GM19397 (cell line): Measurements from ENCODE around the gene ADAMTS17.

ENCODE experiments used
- ATAC-seq: cut with Tn5 transposase; IDR thresholded peaks from one replicate; pipeline ENCODE4 v1.9.1; 2021; ENCODE audit warnings: mild to moderate bottlenecking, moderate library complexity; ENCODE audit not compliant: unreplicated experiment

ADAMTS17 gene

DNA sequence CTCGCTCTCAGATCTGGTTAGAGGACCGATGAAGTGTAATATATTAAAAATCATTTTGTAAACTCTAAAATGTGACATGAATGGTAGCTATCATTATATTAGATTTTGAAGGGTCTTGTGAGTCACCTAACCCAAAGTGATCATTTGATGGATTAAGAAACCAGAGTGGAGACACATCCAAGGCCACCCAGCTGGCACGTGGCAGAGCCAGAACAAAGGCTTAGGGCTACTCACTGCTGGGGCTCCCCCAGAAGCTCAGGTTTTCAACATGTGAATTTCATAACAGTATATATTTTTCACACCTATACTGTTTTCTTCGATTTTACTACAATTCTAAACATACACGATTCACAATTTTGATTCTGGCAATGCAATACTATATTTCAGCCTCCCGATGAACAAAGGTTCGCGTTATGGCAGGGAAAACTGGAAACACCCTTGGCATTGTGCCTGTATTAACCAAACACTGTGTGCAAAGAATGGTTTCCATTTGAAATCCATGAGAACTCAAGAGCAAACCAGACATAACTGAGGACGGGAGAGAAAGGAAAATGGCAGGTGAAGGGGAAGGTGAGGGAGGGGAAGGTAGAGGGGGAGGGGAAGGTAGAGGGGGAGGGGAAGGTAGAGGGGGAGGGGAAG is 88.9 kb downstream of the ADAMTS17 start:
- ATAC-seq, result no peak

DNA sequence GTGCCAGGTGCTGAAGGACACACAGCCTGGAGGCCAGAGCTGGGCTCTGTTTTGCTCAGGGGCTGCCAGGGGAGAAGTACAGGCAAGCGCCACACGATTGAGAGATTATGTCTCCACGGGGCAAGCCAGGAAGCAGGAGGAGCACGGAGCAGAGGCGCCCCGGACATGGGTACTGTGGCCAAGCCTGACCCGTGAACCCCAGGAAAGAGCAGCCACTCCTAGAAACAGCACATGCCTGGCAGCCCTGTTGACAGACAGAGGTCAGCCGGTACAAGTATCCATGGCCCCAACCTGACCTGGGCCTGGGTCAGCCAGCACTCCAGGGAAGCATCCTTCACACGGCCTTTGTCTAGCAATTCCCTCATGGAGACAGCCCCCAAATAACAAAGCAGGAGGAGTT is 89.4 kb downstream of the ADAMTS17 start:
- no peak for ATAC-seq

DNA sequence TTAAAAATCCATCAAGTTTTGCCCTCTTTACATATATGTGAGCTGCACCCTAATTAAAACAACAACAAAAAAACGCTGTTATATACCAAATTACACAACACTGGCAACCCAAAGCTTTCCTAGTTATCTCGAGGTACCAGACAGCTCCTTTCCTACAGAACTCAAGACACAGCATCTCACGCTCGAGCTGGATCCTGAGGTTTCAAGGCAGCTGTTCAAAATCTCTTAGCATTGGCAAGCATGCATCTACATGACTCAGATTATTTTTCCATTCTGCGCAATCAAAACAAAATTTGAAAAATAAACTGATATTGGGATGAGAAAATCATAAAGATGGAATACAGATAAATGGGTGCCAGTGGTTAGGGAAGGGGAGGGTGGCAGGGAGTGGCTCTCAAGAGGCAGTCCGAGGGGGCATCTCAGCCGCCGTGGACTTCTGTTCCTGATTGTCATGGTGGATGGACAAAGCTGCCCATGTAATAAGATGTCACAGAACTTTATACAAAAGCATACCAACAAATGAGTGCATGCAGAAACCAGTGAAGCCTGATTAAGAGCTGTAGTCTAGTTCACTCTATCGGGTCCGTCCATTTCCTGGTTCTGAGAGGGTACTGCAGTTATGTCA is 91.5 kb downstream of the ADAMTS17 start:
- ATAC-seq, result no peak

DNA sequence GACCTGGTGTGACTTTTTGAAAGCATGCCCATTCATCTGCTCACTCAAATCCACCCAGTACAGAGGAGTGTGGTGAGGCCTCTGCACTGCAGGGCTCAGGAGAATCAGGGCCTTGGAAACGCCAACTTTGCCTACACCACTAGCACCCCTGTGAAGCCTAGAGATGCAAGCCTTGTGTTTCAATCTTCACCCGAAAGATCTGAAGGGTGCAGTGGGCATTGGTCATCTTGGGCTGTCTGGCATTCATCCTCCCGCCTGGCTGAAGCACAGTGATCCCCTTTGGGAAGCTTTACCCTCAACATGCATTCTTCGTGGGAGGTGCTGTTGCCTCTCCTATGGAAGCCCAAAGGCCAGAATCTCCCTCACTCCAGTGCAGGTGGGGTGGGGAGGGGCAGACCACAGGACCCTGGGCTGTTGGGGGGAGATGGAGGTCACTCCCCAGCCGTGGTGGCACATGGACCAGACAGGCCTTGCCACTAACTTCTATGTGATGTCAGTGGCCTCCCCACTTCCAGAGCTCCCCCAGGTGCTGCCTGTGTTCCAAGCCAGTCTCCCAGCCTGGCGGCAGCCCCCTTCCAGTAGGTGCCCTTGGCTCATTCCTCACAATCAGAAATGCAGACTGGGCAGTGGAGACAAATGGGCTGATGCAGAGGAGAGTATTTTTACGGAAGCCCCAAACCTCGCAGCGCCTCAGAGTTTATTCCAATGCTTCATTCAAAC is 92.5 kb downstream of the ADAMTS17 start:
- ATAC-seq, result no peak

DNA sequence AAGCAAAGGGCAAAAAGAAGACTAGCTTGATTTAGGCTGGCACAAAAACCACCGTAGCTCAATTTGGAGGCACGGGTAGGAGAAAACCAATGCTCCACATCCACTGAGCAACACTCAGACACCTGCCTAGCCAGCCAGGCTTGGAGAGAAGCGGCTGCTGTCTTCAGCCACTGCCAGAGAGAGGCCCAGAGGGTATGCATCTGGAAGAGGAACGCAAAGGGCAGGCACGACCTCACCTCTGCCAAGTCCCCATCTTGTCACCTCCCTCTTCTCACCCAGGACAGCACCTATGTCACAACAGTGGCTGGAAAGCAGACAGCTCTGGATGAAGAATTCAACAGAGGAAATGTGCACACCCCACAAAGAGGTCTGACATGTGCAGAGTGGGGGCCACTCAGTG is 93.5 kb downstream of the ADAMTS17 start:
- no peak for ATAC-seq

DNA sequence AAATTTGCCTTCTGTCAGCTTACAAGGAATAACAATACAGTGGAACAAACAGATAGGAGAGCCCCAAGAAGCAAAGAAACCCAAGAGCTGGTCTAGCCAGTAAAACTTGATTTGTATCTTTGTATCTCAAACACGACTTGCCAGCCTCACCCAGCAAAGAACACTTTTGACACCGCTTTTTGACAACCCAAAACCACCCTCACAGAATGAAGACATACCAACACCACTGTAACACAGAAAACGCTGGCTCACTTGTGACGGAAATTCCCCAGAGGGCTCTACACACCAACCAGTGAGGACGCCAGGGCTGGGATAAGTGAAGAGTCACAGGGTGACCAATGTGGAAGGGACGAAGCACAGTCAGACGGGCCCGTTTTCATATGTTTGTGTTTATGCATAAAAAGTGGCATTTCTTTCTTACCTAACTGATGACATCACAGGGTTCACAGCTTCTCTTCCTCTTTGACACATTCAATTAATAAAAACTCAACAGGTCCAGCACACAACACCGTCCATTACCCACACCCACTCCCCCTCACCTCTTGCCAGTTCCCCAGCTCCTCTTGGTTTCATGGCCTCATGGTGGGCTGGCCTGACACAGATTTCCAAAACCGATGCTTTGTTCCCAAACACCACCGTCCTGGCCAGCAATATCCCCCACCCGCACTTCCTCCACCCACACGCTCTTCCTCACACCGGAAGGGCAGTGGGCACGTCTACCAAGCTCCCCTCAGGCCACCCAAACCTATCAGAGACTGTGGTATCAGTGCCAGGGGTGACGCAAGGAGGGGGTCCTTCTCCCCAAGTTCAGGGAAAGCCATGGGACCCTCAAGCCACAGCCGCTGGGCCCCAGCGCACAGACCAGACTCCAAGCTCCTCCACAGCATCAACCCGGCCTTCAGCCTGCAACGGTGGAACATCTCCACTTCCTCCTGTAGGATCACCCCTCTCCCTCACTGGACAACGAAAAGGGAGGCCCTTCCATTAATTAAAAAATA is 94.2 kb downstream of the ADAMTS17 start:
- ATAC-seq, result no peak

DNA sequence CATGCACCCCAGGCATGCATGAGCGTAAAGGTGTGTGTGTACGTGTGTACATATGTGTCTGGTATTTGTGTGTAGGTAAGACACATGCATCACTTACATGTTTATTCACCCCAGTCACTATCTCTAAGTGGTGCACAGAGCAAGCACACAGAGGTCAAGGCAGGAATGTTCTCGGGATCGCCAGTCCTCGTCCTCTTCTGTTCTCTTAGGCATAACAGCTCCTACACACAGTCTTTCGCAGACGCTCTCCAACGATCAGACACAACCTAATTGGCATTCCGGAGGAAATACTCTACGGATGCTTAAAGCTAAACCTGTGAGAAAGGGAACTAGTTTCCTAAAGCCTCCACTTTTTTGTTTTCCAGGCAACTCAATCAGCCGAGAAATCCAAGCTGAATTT is 95.9 kb downstream of the ADAMTS17 start:
- ATAC-seq, result no peak

DNA sequence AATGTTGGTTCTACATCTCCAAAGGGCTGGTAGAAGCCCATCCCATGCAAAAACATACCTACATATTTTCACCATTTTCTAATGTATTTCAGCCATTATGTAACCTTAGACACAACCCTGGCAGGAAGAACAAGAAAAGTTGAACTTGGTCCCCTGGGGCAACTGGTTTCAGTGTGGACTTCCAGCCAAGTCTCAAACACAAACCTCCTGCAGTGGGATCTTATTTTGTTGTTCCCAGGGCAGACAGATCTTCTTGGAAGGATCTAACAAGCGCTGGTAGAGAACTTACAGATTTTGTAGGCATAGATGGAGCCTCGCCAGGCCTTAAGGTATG is 96.3 kb downstream of the ADAMTS17 start:
- no peak for ATAC-seq

DNA sequence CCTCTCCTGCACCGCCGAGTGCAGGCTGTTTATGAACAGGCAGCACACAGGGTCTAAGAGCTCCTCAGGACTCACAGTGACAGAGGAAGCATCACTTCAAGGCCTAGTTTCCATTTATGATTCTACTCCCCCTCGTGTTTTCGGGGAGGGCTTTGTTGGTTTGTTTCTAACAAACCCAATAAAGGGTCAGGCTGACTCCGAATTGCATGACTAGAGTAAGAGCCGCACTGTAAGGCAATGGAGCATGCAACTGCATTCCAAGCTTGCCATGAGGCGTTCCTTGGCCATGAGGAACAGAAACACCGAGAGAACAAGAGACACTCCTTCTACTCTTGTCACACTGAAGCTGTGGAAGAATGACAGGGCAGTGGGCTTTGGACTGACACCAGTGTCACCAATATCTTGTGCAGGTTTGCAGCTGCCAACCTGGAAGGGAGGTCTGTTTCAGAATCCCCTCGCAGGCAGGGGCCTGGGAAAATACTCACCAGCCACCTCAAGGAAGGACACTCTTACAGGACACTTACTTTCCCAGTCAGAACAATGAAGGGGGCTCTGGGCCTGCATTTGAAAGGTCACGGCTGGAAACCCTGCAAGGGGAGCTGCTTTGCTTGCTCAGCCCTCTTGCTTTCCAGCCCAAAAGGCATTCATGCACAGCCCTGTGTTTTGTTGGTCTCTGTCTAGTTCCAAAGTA is 96.8 kb downstream of the ADAMTS17 start:
- no peak for ATAC-seq

DNA sequence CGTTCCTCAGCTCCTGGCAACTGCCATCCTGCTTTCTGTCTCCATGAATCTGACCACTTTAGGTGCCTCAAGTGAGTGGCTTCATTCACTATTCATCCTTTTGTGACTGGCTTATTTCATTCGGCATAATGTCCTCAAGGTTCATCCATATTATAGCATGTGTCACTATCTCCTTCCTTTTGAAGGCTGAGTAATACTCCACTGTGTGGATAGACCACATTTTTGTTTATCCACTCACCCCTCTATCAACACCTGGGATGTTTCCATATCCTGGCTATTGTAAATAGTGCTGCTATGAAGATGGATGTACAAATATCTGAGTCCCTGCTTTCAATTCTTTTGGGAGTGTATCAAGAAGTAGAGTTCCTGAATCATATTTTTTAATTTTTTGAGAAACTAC is 98.8 kb downstream of the ADAMTS17 start:
- no peak for ATAC-seq

DNA sequence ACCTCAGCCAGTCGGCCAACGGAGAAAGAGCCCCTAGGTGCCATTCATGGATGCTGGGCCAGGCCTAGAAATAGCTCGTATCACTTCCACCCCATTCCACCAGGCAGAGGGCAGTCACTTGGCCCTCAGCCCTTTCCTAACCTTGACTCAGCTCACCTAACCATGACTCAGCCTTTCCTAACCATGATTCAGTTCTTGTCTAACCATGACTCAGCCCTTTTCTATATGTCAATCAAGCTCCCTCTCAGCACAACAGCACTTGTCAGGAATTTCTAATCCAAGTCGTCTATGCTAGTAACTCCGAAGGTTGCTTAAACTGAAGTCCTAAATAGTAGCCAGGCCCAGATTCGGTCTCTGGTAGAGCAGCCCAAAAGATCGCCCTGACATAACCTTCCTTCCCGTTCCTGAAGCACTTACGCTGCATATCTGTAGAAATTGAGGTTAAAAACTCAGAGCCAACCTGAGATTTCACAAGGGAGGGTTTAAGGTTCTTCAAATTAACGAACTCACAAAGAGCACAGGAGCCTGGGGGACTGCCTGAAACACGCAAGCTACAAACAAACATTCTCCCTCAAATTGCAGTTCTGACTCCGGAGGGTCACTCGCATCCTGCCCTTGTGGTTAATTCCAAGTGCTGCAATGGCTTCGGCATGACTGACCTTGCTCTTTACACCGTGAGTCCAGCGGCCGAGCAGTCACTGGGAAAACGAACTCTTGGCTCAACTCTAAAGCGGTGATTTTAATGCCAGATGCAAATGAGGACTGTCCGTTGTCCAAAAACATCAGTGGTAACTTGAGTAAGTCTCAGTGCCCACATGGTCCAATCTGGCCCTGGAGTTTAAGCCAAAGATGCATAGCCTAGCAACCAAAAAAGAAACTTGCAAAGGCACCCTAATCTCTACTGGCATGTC is 99.9 kb downstream of the ADAMTS17 start:
- no peak for ATAC-seq

DNA sequence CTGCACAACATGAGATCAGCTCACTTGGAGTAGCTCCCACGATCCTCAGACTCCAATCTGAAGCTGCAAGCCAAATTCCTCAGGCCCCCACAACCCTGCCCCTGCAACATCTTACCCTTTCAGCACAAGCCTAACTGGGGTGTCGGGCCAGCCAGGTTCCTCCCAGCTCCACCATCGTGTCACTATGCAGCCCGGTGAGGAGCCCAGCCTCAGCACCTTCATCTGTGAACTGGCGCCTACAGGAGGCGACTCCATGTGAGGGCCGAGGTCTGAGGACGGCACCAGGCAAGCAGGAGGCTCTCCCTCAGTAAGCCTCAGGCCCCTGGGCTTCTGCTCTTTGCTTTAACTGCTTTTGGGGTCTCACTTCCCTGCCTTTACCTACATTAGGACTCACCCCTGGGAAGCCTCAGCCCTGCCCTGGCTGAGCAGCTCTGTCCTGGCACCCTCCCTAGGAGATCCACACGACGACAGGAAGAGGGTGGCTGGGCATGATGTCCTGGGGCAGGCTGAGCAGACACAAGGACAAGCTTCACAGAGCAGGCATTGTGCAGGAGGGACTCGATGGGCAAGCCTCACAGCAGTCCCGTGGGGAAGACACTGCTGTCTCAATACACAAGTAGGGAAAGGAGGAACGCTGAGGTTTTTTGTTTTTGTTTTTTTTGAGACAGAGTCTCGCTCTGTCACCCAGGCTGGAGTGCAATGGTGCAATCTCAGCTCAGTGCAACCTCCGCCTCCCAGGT is 104.6 kb downstream of the ADAMTS17 start:
- no peak for ATAC-seq

DNA sequence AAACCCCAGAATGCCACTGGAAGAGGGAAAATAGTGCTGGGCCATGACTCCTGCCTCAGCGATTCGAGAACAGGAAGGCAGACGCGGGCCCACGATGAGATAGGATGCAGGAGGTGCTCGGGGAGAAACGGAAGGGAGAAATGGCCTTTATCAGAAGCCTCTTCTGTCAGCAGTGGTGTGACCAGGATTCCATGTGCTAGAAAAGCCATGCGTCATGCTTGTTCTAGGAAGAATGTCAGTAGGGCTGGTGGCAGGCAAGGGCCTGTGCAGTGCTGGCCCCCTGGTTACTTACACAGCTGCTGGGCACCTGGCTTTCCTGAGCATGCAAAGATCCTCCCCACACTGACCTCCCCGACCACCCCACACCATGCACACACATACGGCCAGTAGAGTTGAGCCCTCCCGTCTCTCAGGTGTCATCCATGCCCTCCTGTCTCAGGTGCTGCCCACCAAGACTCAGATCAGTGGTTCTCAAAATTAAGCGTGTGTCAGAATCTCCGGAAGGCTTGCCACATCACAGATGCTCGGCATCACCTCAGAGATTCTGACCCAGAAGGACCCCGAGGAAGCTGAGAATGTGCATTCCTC is 106.7 kb downstream of the ADAMTS17 start:
- no peak for ATAC-seq

DNA sequence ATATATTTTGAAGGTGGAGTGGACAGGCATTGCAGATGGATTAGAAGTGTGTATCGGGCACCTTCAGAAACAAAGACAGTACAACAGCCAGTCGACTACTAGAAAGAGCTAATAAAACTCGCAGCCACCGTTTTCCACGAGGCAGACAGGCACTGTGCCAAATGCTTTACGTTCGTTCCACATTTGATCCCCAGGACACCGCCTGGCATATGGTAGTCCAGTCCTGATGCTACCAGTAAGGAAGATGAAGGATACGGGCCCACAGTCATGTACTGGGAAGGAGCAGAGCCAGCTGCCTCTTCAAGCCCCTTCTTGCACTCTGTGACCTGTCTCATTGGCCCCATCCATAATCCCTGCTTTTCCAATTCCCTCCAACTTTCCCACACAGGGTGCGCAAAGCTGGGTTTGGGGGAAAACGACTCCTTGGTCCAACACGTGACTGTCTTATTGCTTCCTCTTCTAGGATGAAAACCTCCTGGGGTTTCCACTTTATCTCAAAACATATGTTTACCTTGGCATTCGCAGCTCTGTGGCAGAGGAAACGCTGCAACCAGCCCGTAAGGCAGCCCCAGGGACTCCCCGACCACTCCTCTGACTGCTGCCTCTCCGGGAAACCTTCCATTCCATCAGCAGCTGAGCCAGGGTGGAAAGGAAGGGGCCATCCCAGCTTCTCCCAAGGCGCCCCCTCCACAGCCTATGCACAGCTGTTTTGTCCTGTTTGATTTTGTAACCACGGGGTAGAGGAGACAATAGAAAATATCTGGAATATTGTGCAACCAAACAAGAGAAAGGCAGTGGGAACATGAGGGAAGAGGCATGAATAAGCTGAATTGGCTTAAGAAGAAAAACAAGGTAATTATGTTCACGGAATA is 107.4 kb downstream of the ADAMTS17 start:
- no peak for ATAC-seq

DNA sequence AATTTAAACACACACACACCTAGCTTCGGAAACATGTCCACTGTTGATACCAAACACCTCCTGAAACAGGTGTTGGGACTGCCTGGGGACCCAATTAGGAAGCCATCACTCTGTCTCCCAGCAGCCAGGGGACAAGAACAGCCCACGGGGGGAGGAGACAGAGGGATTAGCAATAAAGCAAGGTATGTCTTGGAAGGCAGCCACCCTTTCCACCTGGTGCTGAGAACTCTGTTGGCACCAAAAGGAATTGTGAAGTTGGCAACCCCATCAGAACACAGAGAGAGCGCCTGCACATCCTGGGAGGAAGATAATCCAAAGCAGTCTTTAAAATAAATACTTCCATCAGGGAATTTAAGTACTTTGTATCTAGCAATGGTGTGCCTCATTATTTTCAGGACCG is 111.0 kb downstream of the ADAMTS17 start:
- ATAC-seq, result no peak

DNA sequence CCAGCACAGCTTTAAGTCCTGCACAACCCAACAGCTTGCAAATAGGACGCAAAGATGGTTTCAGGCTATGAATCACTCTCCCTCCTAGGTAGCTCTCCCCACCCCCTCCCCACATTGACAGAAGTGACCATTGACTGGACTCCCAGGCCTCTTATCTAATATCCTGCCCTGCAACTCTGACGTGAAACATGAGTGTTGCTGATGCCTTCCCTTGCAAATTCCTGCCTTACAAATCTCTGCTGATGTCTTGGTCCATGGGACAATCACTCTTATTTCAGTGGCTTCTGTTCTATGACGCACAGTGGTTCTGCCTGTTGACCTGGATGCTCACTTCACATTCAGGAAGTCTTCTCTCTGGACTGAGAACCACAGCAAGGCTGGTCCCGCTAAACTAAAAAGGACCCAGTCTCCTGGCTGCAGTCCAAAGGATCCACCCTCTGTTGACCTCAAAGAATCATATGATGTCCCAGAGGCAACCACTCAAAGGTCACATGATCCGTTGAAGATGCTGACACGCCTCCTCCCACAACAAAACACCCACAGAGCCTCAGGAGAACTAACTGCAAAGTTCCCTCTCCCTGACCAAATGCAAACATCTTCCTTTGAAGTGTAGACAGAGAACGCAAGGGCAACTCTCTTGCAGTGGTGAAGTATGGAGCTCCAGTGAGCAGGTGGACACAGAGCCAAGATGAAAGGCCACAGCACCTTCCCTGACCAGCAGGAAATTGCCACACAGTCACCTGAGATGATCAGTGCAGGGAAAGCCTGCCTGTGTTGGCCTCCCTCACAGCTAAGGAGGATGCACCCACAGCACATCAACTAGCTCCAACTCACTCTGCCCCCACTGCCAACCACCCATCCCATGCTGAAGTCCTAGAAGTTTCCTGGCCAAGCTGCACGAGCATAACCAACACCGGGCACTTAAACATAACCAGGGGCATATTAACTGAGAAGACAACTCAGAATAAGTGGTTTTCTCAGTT is 112.3 kb downstream of the ADAMTS17 start:
- ATAC-seq, result no peak
